Measurements from ENCODE around the gene CDH4.
"Not testable (repeated sequence)": the region's sequence is repeated elsewhere in the genome, so short reads cannot be mapped to it uniquely, and the experiment has no call there.

The CDH4 gene

DNA sequence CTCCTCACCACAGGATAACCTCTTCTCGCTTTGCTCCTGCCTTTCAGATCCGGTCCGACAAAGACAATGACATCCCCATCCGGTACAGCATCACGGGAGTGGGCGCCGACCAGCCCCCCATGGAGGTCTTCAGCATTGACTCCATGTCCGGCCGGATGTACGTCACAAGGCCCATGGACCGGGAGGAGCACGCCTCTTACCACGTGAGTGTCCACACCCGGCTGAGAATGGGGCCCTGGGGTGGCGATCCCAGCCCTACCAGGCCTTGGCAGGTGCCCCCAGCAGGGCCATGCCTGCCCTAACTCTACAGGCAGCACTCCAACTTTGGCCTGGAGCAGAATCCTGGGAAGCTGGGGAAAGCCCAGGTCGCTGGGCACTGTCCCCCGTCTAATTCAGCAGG is 592.6 kb downstream of the CDH4 start:
- no peak for DNase-seq

DNA sequence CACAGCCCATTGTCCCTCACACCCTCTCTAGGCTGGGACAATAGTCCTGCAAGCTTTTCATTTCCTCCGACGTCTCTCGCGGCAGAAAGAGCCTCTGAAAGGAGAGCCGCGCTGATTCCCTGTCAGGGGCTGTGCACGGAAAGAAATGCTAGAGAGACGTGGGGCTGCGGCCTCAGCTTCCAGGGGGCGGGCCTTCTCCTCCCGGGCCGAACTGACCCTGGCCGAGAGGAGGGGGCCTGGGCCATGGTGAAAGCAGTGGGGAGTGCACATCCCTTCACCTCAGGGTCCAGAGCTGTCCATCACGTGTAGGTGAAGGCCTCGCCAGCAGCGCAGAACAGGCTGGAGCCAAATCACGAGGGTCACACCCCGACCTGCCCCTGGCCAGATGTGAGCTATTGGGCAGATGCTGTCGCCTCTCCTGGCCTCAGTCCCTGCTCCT is 593.2 kb downstream of the CDH4 start:
- no peak for DNase-seq

DNA sequence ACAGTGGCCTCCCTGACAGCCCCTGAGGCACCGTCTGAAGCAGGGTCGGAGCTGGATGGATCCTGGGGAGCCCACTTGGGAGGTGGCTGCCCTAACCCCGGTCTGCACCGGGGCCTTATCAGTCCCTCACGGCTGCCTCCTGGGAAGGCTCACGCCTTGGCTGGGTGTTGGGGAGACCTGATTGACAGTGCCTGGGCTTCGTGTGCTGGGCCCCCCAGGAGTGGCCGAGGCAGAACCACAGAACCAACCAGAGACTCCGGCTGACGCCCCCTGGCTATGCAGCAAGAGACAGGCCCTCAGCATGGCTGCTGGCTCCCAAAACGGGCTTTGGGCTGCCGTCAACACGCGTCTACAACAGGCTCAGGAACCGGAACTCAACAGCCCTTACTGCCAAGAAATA is 594.0 kb downstream of the CDH4 start:
- no peak for DNase-seq

DNA sequence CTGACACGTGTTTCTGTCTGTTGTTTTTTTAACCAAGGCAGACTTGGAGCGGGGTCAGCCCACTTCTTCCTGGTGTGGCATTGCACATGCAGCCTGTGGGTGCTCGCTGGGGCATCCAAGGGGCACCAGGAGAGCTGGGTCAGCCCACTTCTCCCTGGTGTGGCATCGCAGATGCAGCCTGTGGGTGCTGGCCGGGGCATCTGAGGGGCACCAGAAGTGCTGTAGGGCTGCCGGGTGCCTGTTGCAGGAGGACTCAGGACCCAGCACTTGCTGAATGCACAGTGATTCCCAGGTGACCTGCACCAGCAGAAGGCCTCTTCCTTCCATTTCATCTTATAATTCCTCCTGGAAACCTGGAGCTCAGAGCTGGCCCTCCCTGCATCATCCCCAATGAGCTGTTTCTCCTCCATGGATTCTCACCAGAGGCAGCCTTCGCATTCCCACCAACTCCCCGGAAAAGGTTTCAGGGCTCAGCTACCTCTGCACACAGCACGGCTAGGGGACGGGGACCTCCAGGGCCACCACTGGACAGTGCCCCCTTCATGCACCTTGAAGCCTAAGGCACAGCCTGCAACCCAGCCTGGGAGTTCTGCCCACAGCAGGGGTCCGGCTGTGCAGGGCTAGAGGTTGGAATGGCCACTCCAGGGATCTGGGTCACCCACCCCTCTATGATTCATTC is 594.8 kb downstream of the CDH4 start:
- DNase-seq, result no peak

DNA sequence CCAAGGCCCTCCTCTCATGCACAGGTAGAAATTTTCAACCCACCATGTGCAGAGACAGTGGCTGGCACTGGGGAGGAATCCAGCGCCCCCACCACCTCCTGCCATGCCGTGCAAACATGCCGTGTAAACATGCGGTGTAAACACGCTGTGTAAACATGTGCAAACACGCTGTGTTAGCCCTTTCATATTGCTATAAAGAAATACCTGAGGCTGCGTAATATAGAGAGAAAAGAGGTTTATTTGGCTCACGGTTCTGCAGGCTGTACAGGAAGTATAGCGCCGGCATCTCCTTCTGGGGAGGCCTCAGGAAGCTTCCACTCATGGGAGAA is 595.3 kb downstream of the CDH4 start:
- DNase-seq, result no peak

DNA sequence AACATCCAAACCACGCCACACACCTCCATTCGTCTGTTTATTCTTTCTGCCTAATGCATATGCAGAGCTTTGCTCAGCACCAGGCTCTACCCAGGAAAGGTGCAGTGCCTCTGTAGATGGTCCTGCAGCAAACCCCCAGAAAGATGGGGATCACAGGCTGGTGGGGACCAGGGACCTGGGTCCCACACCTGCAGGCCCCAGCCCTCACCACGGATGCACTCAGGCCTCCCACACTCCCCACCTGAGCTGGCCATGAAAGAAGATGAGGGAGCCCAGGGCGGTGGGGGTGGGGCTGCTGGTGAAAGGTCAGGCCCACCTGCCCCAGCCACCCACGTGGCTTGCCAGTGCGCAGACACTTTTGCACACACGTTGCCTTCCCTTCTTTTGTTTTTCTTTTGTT is 595.9 kb downstream of the CDH4 start:
- DNase-seq, result no peak

DNA sequence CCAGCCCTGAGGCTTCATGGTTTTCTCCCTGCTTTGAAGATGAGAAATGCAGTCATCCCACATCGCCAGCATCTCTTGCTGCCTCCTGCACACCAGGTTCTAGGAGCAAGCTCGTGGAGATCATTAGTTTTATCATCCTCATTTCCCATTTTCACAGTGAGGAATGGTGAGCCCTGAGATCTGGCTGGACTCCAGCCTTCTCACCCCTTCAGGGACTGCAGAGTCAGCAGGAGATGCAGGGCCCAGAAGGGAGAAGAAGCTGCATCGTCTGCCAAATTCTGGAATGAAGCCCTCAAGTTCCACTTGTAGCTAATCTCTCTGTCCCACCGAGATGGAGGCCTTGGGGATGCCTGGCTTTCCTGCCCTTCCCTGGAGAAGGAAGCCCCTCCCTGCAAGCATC is 596.8 kb downstream of the CDH4 start:
- DNase-seq, result no peak

DNA sequence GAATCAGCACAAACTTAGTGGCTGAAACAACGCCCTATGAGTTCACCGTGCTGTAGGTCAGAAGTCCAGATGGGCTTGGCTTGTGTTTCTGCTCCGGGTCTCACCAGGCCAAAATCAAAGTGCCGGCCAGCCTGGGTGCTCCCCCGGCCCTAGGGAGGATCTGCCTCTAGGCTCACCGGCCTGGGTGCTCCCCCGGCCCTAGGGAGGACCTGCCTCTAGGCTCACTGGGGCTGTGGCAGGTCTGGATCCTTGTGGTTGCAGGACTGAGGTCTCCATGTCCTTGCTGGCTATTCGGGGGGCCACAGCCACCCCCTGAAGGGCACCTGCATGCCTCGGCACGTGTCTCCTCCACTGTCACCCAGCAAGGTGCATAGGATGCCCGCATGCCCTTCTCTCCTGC is 597.3 kb downstream of the CDH4 start:
- no peak for DNase-seq

DNA sequence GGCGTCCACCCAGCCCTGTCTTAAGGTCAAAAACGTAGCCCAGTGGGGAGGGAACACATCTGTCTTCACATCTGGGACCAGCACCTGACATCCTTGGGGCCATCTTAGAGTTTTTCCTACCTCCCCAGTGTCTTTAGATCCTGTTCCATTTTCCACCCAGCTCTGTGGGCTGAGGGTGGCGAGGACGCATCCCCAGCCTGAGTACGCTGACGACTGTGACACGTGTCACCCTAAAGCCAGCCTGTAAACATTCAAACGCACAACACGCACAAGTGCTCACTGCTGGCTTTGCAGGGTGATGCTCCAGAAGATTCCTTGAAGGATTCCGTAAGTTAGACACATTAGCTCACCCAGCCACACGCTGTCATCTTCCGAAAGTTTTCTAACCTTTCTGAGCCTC is 597.8 kb downstream of the CDH4 start:
- DNase-seq, result no peak

DNA sequence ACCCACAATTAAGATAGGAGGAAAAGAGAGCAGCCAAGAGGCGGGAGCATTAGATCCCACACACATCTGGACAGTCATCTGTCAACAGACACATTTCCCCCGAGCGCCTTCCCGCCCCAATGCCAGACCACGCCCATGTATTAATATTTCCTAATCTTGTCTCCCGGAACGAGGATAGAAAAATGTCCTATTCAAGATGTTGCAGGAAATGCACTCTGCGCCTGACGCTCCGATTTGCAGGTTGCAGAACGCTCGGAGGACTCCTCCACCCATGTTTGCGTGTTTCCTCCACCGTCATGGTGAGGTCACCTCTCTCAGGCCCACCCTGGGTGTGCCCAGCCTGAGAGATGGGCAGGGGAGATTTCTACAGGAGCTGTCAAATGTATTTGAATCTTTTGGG is 598.4 kb downstream of the CDH4 start:
- DNase-seq, result no peak

DNA sequence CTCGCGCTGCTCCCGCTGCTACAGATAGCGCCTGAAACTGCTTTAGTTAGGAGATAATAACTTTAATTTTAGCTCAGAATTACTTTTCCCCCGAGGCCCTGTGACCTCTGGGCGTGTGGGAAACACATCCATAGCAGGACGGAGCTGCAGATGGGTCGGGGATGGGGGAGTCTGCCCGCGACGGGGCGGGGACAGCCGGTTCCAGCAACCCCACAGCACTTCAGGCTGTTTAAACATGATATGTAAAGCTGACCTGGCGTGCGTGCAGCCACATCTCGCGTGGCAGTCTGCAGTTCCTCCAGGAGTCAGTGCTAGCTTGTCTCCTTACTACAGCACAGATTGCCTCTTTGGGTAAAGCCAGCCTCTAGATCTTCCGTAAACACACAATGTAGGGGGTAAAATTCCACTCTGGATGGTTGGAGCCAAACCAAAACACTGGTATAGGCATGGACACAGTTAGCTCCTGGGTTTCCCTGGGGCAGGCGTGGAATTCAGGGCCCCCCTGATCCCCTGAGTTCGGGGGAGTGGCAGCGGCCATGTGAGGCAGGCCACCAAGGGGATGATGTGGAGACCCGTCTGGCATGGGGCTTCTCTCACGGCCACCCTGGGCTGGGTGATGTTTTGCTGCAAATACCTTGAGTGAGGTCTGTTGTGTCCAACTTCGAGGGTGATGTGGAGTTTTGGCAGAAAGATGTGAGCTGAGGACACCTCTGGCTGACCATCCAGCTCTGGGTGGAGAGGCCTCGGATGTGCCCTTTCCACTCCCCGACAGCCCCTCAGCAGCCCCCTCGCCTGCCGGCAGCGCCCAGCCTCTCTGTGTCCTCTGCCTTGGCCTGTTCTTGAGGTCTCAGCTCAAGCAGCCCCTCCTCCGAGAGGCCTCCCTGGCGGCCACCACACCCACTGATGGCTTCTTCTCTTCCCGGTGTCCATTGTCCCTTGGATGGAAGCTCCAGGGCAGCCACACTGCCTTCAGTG is 599.2 kb downstream of the CDH4 start:
- DNase-seq, result no peak

DNA sequence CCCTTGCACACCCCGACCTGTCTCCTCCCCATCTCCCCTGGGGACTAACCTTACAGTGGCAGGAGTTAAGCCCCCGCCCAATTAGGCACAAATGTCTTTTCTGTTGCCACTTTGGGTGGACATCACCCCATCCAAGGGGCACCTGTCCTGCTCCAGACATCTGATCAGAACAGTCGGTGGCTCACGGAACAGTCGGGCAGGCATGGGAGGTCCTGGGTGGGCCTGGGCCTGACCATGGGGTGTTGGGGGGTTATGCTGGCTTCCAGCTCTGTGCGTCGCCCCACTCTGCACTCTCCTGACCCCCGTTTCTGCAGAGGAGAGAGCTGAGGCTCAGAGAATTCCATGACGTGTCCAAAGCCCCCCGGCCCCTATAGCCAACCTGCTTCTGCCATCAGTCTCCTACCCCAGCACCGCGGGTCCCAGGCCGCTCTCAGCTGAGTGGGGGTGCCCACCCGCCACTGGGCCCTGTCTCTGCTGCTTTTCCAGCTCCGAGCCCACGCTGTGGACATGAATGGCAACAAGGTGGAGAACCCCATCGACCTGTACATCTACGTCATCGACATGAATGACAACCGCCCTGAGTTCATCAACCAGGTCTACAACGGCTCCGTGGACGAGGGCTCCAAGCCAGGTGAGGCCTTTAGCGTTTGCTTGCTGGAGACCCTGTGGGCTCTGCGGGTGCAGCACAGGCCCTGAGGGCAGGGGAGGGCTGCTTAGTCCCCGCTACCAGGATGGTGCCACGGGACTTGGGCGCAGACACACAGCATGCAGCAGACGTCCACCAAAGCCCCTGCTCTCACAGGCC is 600.4 kb downstream of the CDH4 start:
- DNase-seq, result no peak

DNA sequence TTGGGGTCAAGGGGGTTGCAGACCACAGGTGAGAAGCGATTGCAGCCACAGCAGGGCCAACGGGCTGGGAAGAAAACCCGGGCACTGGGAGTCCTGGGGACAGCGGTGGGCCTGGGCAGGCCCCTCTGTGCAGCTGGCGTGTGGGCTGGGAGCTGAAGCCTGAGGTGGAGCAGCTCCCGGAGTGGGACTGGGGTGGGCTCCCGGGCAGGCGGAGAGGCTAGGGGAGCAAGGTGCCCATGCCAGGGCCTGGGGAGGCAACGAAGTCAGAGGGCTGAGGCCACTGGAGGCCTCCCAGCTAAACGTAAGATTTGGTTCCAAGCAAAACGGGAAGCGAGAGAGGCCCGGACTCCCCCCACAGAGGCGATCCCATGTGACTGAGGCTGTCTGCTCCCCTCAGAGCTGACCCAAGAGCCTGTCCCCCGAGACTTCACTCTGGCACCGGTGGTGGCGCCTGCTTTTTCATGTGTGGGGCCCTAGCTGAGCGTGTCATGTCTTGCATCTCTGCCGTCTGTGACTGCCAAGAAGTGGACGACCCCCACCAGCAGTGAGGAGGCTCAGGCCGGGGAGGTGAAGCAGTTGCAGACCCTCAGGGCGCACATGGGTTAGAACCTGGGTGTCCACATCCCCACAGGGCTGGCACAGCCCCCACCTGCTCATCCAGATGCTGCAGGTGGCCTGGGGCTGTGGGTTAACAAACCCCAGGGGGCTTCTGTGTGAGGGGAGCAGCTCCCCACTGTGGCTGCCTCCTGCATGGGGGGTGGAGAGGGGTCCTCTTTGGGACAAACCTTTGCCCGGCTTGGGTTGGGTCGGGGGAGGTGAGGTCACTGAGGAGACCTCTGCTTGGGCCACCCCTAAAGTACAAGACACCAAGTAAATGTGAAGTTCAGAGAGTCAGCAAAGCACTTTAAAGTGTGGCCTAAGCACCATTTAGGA is 601.3 kb downstream of the CDH4 start:
- no peak for DNase-seq

DNA sequence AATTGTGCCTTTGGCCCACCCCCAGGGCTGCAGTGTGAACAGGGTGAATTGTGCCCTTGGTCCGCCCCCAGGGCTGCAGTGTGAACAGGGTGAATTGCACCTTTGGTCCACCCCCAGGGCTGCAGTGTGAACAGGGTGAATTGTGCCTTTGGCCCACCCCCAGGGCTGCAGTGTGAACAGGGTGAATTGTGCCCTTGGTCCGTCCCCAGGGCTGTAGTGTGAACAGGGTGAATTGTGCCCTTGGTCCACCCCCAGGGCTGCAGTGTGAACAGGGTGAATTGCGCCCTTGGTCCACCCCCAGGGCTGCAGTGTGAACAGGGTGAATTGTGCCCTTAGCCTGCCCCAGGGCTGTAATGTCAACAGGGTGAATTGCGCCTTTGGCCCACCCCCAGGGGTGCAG is 602.5 kb downstream of the CDH4 start:
- not testable (repeated sequence) for DNase-seq

DNA sequence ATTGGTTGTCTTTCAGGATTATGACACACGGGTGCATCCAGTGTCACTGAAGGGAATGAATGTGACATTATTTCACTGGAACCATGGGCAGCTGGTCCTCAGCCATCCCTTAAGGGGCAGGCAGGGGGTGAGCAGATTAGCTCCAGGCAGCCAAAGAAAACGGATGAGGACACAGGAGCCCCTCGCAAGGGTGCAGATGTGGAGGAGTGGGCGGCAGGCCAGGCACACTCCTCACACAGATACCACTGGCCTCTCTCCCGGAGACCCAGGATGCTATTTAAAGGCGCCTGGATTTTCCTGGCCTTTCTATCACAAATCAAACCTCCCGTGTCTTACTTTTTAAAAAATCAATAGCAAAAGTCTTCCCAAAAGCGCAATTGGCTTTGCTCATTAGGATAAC is 603.2 kb downstream of the CDH4 start:
- DNase-seq, result no peak

DNA sequence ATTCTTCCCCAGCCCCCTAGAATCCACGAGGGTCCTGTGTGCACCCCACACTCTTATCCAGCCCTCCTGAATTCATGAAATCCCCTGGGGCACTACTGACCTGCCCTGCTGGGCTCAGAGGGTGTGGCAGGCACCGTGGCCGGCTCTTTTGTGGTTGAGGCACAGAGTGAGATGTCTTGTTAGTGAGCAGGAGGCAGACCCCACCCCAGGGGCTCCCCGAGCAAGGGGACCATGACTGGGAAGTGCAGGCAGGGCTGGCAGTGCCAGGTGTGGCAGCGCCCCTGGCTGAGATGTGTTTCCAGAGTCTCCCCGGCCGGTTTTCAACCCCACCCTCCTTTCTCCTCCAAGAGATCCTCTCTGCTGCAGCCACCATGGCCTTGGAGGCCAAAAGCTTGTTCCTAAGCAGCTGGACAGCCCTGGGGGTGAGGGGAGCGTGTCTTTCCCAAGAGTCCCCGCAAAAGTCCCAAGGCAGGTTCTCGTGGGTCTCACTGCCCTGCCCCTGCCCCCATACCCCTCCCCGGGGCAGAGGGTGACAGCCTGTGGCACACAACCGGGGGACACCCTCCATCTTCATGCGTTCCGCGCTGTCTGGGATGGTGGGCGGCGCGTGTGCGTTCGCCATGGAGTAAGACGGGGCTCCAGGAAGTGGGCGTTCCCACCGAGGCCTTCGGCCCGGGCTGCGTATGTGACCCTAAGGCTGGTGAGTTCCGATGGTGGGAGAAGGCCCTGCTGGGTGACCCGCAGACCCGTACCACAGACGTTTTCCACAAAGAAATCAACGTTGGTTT is 604.8 kb downstream of the CDH4 start:
- no peak for DNase-seq

DNA sequence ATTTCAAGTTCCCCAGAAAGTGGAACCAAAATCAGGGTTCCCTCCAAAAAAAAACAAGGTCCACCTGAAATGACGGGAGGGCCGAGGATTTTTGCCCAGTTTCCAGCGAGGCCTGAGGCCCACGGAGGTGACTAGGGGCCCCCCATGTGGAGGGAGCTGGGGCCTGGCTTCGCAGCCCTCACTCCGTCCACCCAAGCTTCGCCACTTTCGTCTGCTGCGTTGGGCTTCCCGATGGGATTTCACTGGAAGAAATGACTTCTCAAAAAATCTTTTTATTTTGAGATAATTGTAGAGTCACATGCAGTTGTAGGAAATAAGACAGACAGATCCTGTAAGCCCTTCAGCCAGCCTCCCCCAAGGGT is 605.3 kb downstream of the CDH4 start:
- no peak for DNase-seq

DNA sequence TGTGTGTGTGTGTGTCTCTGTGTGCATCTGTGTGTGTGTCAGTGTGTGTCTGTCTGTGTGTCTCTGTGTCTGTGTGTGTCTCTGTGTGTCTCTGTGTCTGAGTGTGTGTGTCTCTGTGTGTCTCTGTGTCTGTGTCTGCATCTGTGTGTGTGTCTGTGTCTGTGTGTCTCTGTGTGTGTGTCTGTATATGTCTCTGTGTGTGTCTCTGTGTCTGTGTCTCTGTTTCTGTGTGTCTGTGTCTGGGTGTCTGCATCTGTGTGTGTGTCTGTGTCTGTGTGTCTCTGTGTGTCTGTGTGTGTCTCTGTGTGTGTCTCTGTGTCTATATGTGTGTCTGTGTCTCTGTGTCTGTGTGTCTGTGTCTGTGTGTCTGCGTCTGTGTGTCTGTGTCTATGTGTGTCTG is 605.8 kb downstream of the CDH4 start:
- DNase-seq, result no peak

DNA sequence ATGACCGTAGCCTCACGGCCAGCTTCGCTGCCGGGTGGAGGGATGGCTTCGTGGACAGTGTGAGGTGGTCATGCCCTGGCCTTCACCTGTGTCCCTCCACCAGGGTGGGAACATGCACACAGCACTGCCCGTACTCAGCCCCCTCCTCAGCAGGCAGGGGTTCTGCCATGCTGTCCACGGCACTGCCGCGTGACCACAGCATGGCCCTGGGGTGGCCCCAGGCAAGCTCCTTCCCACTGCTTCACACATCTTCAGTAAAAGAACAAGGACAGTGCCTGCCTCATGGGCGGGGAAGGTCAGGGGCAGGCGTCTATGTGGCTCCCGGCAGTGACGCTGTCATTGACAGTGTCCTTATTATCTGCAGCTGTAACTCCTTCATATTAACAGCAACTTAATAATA is 607.7 kb downstream of the CDH4 start:
- no peak for DNase-seq

DNA sequence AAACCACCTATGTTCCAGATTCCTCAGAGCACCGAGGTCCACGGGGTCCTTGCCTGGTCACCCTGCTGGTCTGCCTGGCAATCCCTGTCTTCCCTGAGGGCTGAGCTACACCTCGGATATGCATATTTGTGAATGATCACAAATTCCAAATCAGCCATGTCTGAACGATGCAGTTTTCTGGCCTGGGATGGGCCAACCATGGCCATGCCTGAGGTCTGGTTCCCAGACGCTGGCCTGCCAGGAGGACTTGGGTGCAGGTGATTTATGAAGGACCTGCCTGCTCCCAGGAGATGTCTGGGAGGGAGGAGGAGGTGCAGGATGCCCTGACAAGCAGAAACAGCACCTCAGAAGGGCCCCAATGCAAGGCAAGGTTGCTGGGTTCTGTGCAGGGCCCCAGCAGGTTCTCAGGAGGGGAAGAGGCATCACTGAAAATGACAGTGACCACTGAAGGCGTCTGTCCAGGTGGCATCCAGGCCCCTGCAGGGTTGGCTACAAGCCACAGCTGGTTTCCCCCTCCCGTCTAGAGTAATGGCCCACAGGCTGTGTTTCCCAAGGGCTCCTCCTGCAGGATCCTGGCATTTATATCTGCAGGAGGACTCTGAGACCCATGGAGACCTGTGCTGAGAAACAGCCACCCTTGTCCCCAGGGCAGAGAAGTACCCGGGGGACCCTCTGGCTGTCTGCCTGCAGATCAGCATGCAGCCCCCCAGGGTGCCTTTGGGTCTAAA is 608.4 kb downstream of the CDH4 start:
- DNase-seq, result no peak

Measured in CD4-positive, alpha-beta T cell treated with Interleukin-21 for 1 hour (primary cell).